Left colon (tissue), 2 donors: ENCODE data around the gene MBTPS1. TPM values are rescaled to one million over a fixed set of nuclear protein-coding genes. Genes with fewer than 3 reads are reported as not detected.

Source experiments
- ATAC-seq: fragments of 200-7000 bp; cut with Tn5 transposase; one replicate; pipeline ENCODE4 v1.9.1; 2020; ENCODE audit warnings: mild to moderate bottlenecking, moderate library complexity
- DNase-seq, 2 donors: peaks; one replicate each; pipeline ENCODE4 v3.0.0-alpha.2; 2020
- intact Hi-C, 2 donors: fragments of 100-400 bp; cut with DNase I in 1 of 2; cut with micrococcal nuclease in 1 of 2; formaldehyde crosslinking; loops; one replicate each; pipeline versions ENCODE4 v1.11.2 to v1.14.0; 2022; cut with DNase I, micrococcal nuclease
- total RNA-seq, 2 donors: library from RNA; stranded (reverse); fragmentation: NEBNext Ultra II Directional; extraction: Animal tissue kit (Norgen Biotek cat#: 25700); gene quantifications; one replicate each; pipeline ENCODE4 v1.2.1, GENCODE V29; 2021
- donor health status: DM: no; HTN: no; CAD: no.
- donor health status: DM: yes; HTN: yes; CAD: no.

MBTPS1 gene
- total RNA-seq, 2 donors from 2014 or later = 68.5 to 73.8 TPM

DNA sequence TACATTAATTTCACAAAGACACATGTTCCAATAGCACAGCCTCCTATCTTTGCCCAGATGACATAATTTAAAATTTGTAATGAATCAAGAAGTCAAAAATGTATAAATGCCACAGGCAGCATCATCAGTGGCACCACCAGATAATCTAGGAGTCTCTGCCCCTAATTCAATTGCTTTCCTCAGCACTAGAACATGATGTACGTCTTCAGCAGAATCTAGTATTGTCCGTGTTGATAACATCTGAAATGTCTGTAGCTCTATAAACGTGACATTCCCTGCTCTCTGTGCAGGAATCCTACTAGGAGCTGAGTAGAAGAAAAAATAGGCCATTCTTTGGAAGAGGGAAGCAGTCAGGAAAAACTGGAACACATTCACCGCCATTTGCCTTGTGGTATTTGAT, 52.8 kb downstream of the MBTPS1 start:
- intact Hi-C loops = loop anchor here in 1 of 2 donors (10.0 kb wide), 2 partner anchors 99 to 239 kb away; partner anchors contain the start of gene NECAB2
- ATAC-seq (no peak), DNase-seq (no peak)

- DNase-seq (peak; percentile 43 to 73), ATAC-seq (peak; percentile 88)
- intact Hi-C loops = loop anchor here in 1 of 2 donors (10.0 kb wide), 2 partner anchors 98 to 238 kb away; partner anchors contain the start of gene NECAB2
These were observed 53.8 kb downstream of the MBTPS1 start for GRCh38 chr16:84062734-84063640.

- ATAC-seq = no peak
- intact Hi-C loops = loop anchor here in 1 of 2 donors (10.0 kb wide), 2 partner anchors 97 to 237 kb away; partner anchors contain the start of gene NECAB2
These were observed 55.4 kb downstream of the MBTPS1 start for GRCh38 chr16:84061236-84061819.

DNA sequence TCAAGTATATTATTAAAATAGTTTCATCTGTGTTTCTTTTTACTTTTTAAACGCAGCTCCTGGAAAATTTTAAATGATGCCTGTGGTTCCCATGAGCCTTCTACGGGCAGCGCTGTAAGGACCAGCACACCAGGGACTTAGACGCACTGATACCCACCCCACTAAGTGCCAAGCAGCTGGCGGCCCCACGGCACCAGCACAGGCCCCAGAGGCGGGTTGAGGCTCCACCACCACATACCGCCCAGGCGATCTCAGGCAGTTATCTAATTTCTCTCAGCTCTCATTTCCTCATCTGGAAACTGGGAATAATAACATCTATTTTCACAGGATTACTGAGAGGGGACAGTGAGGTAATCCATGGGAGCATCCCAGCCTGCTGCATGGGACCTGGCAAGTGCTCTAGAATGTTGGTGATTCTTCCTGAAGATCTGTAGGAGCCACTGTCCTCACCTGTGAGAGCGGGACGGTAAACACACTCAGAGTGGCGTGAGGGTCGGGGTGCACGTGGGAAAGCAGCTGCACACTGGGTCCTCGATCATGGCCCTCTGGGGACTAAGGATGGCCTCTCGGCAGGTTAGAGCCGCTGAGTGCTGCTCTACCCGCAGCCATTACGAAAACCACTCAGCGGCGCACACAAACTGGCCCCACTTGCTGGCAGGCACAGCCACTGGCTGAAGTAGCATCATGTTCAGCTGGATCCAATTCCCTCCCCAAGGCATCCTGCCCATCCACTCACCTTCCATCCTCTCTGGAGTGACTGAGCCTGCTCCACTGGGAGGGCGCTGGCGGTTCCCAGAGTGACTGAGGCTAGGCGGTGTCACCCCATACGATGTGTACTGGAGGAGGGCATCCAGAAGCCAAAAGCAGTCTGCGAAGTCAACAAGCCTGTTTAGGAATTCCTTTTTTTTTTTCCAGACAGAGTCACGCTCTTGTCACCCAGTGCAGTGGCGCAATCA, 56.5 kb downstream of the MBTPS1 start:
- intact Hi-C loops = loop anchor here (10.0 kb wide), 3 partner anchors 85 to 235 kb away; partner anchors contain the start of gene NECAB2 (in 1 of the 2)
- DNase-seq = no peak
- ATAC-seq = no peak

More at GRCh38 chr16:84061236-84061819, 55.4 kb downstream of the MBTPS1 start:
- DNase-seq = no peak

GRCh38 chr16:84059111-84059510, 57.6 kb downstream of the MBTPS1 start:
- intact Hi-C loops = loop anchor here in 1 of 2 donors (10.0 kb wide), 1 partner anchor 84 kb away; no protein-coding TSS in a partner anchor
- DNase-seq (no peak), ATAC-seq (no peak)

GRCh38 chr16:84058664-84059063, 58.1 kb downstream of the MBTPS1 start:
- DNase-seq (no peak), ATAC-seq (no peak)
- intact Hi-C loops = loop anchor here in 1 of 2 donors (10.0 kb wide), 1 partner anchor 84 kb away; no protein-coding TSS in a partner anchor

- intact Hi-C loops = loop anchor here in 1 of 2 donors (10.0 kb wide), 1 partner anchor 83 kb away; no protein-coding TSS in a partner anchor
- DNase-seq (no peak), ATAC-seq (no peak)
These were observed 58.5 kb downstream of the MBTPS1 start for GRCh38 chr16:84058211-84058610.

DNA sequence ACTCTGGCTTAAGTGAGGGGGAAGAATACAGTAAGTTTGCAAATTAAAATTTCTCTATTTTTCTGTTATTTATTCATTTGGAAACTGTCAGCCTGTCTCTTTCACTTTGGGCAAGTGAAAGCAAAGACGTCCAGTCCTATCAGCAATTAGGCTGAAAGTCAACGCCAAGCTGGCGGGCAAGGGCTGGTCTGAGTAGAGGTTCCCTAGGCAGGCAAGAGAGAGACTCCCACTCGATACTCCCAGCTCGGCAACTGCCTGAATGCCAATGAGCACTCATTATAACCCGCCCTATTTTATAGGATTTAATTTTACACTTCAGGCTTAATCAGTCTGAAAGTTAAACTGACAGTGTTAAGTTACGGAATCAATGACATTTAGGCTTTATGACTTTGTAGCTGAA, 59.8 kb downstream of the MBTPS1 start:
- intact Hi-C loops = loop anchor here in 1 of 2 donors (10.0 kb wide), 1 partner anchor 82 kb away; no protein-coding TSS in a partner anchor
- no peak for DNase-seq
- ATAC-seq = no peak

DNA sequence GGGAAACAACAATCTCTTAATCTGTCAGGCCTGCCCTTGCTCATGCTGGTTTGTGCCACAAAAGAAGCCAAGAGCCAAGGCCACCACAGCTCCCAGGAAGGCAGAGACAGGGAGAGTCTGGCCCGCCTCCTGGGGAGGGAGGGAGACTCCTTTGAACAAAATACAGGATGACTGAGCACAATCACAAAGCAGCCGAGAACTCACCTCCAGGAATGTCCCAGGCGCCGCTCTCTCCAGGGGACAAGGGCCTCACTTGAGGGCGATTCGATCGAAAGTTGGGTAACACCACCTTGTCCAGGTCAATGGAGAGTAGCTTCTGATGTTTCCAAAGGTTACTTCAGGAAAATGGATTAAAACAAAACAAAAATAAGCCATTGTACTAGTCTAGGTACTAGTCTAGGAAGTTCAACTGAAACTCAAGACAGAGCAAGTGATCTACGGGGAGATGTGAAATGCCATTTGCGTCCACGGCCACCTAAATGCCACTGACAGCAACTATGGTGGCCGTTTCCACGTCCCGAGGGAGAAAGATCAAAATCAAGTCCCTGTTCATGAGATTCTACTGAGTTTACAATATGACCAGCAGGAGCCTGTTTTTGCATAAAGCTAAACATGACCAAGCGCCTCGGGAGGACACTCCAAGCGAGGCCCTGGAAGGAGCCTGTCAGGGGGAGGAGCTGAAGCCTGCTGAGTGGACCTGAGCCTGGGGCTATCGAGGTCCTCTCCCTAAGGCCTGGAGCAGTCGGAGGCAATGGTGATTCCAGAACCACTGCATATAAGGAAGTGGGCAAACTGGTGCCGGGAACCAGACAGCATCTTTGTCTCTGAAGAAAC, 60.7 kb downstream of the MBTPS1 start:
- DNase-seq (no peak), ATAC-seq (no peak)
- intact Hi-C loops = loop anchor here in 1 of 2 donors (10.0 kb wide), 1 partner anchor 81 kb away; no protein-coding TSS in a partner anchor

- DNase-seq (no peak), ATAC-seq (no peak)
- intact Hi-C loops = loop anchor here in 1 of 2 donors (10.0 kb wide), 1 partner anchor 81 kb away; no protein-coding TSS in a partner anchor
These were observed 61.4 kb downstream of the MBTPS1 start for GRCh38 chr16:84055366-84055765.

DNA sequence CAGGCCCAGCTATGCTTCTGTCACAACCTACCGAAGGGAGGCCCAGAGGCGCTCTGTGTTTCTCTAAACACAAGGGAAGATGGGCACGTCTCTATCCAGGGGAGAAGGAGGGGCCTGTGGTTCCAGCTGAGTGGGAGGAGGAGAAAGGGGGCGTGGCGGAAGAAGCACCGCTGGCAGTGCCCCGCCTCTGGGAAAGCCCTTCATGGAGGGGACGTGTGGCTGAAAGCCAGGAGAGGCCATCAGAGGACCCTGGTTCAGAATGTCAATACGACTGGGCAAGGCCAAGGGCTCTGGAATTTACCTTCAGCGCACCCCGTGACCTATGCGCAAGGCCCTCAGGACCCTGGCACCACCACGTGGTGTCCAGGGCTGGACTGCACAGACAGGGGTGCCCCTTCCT, 61.8 kb downstream of the MBTPS1 start:
- intact Hi-C loops = loop anchor here in 1 of 2 donors (10.0 kb wide), 1 partner anchor 80 kb away; no protein-coding TSS in a partner anchor
- no peak for DNase-seq
- no peak for ATAC-seq

GRCh38 chr16:84054271-84054670, 62.5 kb downstream of the MBTPS1 start:
- ATAC-seq (no peak), DNase-seq (no peak)
- intact Hi-C loops = loop anchor here in 1 of 2 donors (10.0 kb wide), 1 partner anchor 79 kb away; no protein-coding TSS in a partner anchor

DNA sequence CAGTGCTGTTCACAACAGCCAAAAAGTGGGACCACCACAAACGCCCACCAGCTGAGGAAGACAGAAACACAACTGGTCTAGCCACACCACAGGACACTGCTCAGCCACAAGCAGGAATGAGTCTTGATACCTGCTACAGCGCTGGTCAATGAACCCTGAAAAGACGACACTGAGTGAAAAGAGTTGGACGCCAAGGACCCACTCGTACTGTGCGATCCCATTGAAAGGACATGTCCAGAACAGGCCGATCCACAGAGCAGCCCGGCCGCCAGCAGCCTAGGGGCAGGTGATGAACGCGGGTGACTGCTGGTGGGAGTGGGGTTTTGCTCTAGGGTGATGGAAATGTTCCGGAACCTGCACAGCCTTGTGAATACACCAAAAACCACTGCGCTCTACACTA, 63.5 kb downstream of the MBTPS1 start:
- DNase-seq = no peak
- intact Hi-C loops = loop anchor here in 1 of 2 donors (10.0 kb wide), 1 partner anchor 78 kb away; no protein-coding TSS in a partner anchor
- no peak for ATAC-seq

DNA sequence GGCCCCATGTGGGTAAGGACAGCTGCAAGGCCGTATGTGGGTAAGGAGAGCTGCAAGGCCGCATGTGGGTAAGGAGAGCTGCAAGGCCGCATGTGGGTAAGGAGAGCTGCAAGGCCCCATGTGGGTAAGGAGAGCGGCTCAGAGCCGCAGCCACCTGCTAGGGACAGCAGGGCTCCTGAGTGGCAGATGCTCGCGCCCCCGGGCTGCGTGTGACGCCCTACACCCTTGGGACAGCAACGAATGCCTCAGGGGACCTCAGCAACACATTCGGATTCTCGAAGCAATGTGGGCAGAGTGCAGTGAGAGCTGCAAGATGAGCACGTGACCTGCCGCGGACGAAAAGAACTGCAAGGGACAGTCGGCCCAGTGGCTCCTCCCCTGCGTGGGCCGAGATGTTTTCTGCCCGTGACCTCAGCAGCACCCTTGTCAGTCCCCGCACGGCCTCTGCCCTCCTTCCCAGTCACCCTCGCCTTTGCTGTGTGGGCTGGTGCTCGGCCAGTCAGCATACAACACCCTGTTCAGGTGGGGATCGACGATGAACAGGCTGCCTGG, 64.6 kb downstream of the MBTPS1 start:
- intact Hi-C loops = loop anchor here in 1 of 2 donors (10.0 kb wide), 1 partner anchor 77 kb away; no protein-coding TSS in a partner anchor
- no peak for DNase-seq
- ATAC-seq = no peak

DNA sequence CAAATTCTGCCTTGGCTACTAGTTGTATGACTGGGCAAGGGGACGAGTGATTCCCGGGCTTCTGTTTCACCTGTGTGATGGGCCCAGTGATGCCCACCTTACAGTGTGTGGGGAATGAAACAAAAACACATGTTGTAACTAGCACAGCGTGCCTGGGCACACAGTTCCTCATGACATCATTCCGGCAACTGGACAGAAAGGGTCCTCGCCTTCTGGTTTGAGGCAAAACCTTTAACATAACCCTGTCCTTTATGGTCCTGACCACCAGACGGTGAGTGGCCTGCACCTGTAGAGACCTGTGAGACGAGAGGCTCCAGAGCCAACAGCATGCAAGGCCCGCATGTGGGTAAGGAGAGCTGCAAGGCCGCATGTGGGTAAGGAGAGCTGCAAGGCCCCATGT, 66.4 kb downstream of the MBTPS1 start:
- DNase-seq (no peak), ATAC-seq (no peak)
- intact Hi-C loops = loop anchor here in 1 of 2 donors (10.0 kb wide), 1 partner anchor 76 kb away; no protein-coding TSS in a partner anchor

DNA sequence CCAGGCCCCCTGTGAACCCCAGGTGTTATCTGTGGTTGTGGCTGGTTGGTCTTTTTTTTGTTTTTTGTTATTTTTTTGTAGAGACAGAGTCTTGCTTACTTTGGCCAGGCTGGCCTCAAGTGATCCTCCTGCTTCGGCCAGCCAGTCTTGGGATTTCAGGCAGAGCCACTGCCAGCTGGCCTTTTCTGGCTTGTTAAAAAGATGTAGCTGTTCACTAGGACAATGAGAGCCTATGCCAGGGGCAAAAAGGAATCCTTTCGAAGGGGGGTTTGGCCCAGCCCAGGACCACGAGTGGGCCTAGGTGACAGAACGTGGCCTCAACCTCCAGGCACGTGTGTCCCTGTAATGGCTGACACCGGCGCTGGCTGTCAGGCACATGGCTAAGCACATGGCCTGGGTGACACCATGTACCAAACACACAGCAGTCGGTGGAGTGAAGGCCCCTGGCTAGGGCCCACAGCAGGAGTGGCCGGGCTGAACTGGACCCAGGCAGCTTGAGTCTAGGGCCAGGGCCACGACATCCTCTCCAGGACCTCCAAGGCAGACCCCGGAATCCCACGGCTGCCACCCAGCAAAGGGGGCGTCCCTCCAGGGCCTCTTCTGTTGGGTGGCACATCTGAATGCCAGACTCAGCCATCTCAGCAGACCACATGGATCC, 67.2 kb downstream of the MBTPS1 start:
- DNase-seq (no peak), ATAC-seq (no peak)
- intact Hi-C loops = loop anchor here in 1 of 2 donors (10.0 kb wide), 1 partner anchor 75 kb away; no protein-coding TSS in a partner anchor
